ENCODE results near the gene ARHGAP4. TPM values are rescaled to one million over a fixed set of nuclear protein-coding genes. Genes with fewer than 3 reads are reported as not detected.

The ARHGAP4 gene
- total RNA-seq, 1 donor from 2014 or later = 72.2 TPM

GRCh38 chrX:153961292-153961691 is 35.2 kb upstream of the ARHGAP4 start:
- H3K9me3 Mint-ChIP-seq (ENCODE audit: unreplicated experiment) = no peaks in the 10 kb centered on the region
- no peaks in the 10 kb centered on the region for H3K4me1 Mint-ChIP-seq (ENCODE audit: unreplicated experiment)
- no peak for TF ChIP-seq CTCF (IDR thresholded peaks at IDR 0.05; ENCODE audit: unreplicated experiment)
- no peaks in the 10 kb centered on the region for H3K27me3 Mint-ChIP-seq (ENCODE audit: unreplicated experiment)
- no peak overlapping the region for H3K4me3 Mint-ChIP-seq (ENCODE audit: unreplicated experiment)
- DNase-seq (ENCODE audit: low spot score) = no peak
- H3K36me3 Mint-ChIP-seq (ENCODE audit: low read depth, unreplicated experiment) = peaks cover 7% of the 10 kb centered on the region
- no peak overlapping the region for H3K27ac Mint-ChIP-seq (ENCODE audit: unreplicated experiment)

- no peak for TF ChIP-seq CTCF (IDR thresholded peaks at IDR 0.05; ENCODE audit: unreplicated experiment)
- Mint-ChIP-seq H3K36me3 (ENCODE audit: low read depth, unreplicated experiment) (peaks cover 7% of the 10 kb centered on the region), H3K4me3 (ENCODE audit: unreplicated experiment) (no peak overlapping the region), H3K27ac (ENCODE audit: unreplicated experiment) (no peak overlapping the region), H3K9me3 (ENCODE audit: unreplicated experiment) (no peaks in the 10 kb centered on the region), H3K4me1 (ENCODE audit: unreplicated experiment) (no peaks in the 10 kb centered on the region), H3K27me3 (ENCODE audit: unreplicated experiment) (no peaks in the 10 kb centered on the region)
- no peak for DNase-seq (ENCODE audit: low spot score)
Observed at GRCh38 chrX:153960786-153961185, 34.7 kb upstream of the ARHGAP4 start.

GRCh38 chrX:153960077-153960476 is 34.0 kb upstream of the ARHGAP4 start:
- Mint-ChIP-seq H3K27me3 (ENCODE audit: unreplicated experiment) (no peaks in the 10 kb centered on the region), H3K9me3 (ENCODE audit: unreplicated experiment) (no peaks in the 10 kb centered on the region), H3K36me3 (ENCODE audit: low read depth, unreplicated experiment) (peaks cover 7% of the 10 kb centered on the region), H3K4me3 (ENCODE audit: unreplicated experiment) (no peak overlapping the region), H3K4me1 (ENCODE audit: unreplicated experiment) (no peaks in the 10 kb centered on the region), H3K27ac (ENCODE audit: unreplicated experiment) (no peak overlapping the region)
- DNase-seq (ENCODE audit: low spot score) = no peak
- TF ChIP-seq CTCF (IDR thresholded peaks at IDR 0.05; ENCODE audit: unreplicated experiment) = no peak

GRCh38 chrX:153959649-153960048 is 33.6 kb upstream of the ARHGAP4 start:
- Mint-ChIP-seq H3K9me3 (ENCODE audit: unreplicated experiment) (no peaks in the 10 kb centered on the region), H3K27ac (ENCODE audit: unreplicated experiment) (no peak overlapping the region), H3K27me3 (ENCODE audit: unreplicated experiment) (no peaks in the 10 kb centered on the region), H3K4me1 (ENCODE audit: unreplicated experiment) (no peaks in the 10 kb centered on the region), H3K4me3 (ENCODE audit: unreplicated experiment) (no peak overlapping the region), H3K36me3 (ENCODE audit: low read depth, unreplicated experiment) (peaks cover 7% of the 10 kb centered on the region)
- no peak for TF ChIP-seq CTCF (IDR thresholded peaks at IDR 0.05; ENCODE audit: unreplicated experiment)
- no peak for DNase-seq (ENCODE audit: low spot score)

GRCh38 chrX:153958605-153959004 is 32.5 kb upstream of the ARHGAP4 start:
- no peaks in the 10 kb centered on the region for H3K27me3 Mint-ChIP-seq (ENCODE audit: unreplicated experiment)
- H3K27ac Mint-ChIP-seq (ENCODE audit: unreplicated experiment) = no peak overlapping the region
- H3K36me3 Mint-ChIP-seq (ENCODE audit: low read depth, unreplicated experiment) = peaks cover 7% of the 10 kb centered on the region
- H3K4me1 Mint-ChIP-seq (ENCODE audit: unreplicated experiment) = no peaks in the 10 kb centered on the region
- DNase-seq (ENCODE audit: low spot score) = no peak
- no peak for TF ChIP-seq CTCF (IDR thresholded peaks at IDR 0.05; ENCODE audit: unreplicated experiment)
- no peaks in the 10 kb centered on the region for H3K9me3 Mint-ChIP-seq (ENCODE audit: unreplicated experiment)
- H3K4me3 Mint-ChIP-seq (ENCODE audit: unreplicated experiment) = no peak overlapping the region
